IPS-15b (cell line): ENCODE measurements around the gene PRKN.

Source experiments
- H3K27me3 ChIP-seq: one replicate; pipeline ENCODE4 v1.6.1; 2013; ENCODE audit warnings: low read length; ENCODE audit not compliant: control insufficient read depth, insufficient read depth
- H3K36me3 ChIP-seq: one replicate; pipeline ENCODE4 v1.6.1; 2013; ENCODE audit warnings: low read length; ENCODE audit not compliant: control insufficient read depth, insufficient read depth
- H3K4me1 ChIP-seq: one replicate; pipeline ENCODE4 v1.6.1; 2013; ENCODE audit warnings: mild to moderate bottlenecking, low read length; ENCODE audit not compliant: control insufficient read depth, insufficient read depth
- H3K4me3 ChIP-seq: one replicate; pipeline ENCODE4 v1.5.1; 2013; ENCODE audit warnings: low read depth, low read length
- H3K9ac ChIP-seq: one replicate; pipeline ENCODE4 v1.6.1; 2013; ENCODE audit warnings: low read depth, mild to moderate bottlenecking, low read length
- H3K9me3 ChIP-seq: one replicate; pipeline ENCODE4 v1.6.1; 2013; ENCODE audit warnings: mild to moderate bottlenecking, low read length; ENCODE audit not compliant: control insufficient read depth, insufficient read depth

The PRKN gene

GRCh38 chr6:161973064-161973463, 754.5 kb downstream of the PRKN start:
- Histone ChIP-seq H3K36me3 (no peaks in the 10 kb centered on the region), H3K9ac (no peak overlapping the region), H3K4me3 (no peak overlapping the region), H3K9me3 (no peaks in the 10 kb centered on the region), H3K27me3 (no peaks in the 10 kb centered on the region), H3K4me1 (peaks cover 3% of the 10 kb centered on the region)

- Histone ChIP-seq H3K9ac (no peak overlapping the region), H3K4me1 (peaks cover 3% of the 10 kb centered on the region), H3K36me3 (no peaks in the 10 kb centered on the region), H3K4me3 (no peak overlapping the region), H3K27me3 (no peaks in the 10 kb centered on the region), H3K9me3 (no peaks in the 10 kb centered on the region)
These were observed 756.5 kb downstream of the PRKN start for GRCh38 chr6:161971043-161971442.

- Histone ChIP-seq H3K4me3 (no peak overlapping the region), H3K27me3 (no peaks in the 10 kb centered on the region), H3K36me3 (no peaks in the 10 kb centered on the region), H3K9me3 (no peaks in the 10 kb centered on the region), H3K9ac (no peak overlapping the region), H3K4me1 (peaks cover 14% of the 10 kb centered on the region)
These were observed 763.8 kb downstream of the PRKN start for GRCh38 chr6:161963634-161964234.

GRCh38 chr6:161963181-161963580, 764.4 kb downstream of the PRKN start:
- Histone ChIP-seq H3K4me3 (no peak overlapping the region), H3K9ac (no peak overlapping the region), H3K4me1 (peaks cover 14% of the 10 kb centered on the region), H3K27me3 (no peaks in the 10 kb centered on the region), H3K36me3 (no peaks in the 10 kb centered on the region), H3K9me3 (no peaks in the 10 kb centered on the region)

- H3K36me3 ChIP-seq, result no peaks in the 10 kb centered on the region
- no peaks in the 10 kb centered on the region for H3K27me3 ChIP-seq
- H3K4me1 ChIP-seq, result peaks cover 14% of the 10 kb centered on the region
- no peak overlapping the region for H3K4me3 ChIP-seq
- H3K9ac ChIP-seq, result no peak overlapping the region
- no peaks in the 10 kb centered on the region for H3K9me3 ChIP-seq
These were observed 765.8 kb downstream of the PRKN start for GRCh38 chr6:161961796-161962195.

GRCh38 chr6:161961046-161961445, 766.5 kb downstream of the PRKN start:
- H3K9ac ChIP-seq, result no peak overlapping the region
- no peaks in the 10 kb centered on the region for H3K27me3 ChIP-seq
- H3K9me3 ChIP-seq, result no peaks in the 10 kb centered on the region
- peaks cover 17% of the 10 kb centered on the region for H3K4me1 ChIP-seq
- no peaks in the 10 kb centered on the region for H3K36me3 ChIP-seq
- H3K4me3 ChIP-seq, result no peak overlapping the region

GRCh38 chr6:161959072-161959471, 768.5 kb downstream of the PRKN start:
- Histone ChIP-seq H3K4me1 (peaks cover 15% of the 10 kb centered on the region), H3K9me3 (no peaks in the 10 kb centered on the region), H3K36me3 (no peaks in the 10 kb centered on the region), H3K27me3 (no peaks in the 10 kb centered on the region), H3K9ac (no peak overlapping the region), H3K4me3 (no peak overlapping the region)

- H3K4me1 ChIP-seq, result peaks cover 6% of the 10 kb centered on the region
- H3K36me3 ChIP-seq, result no peaks in the 10 kb centered on the region
- no peaks in the 10 kb centered on the region for H3K27me3 ChIP-seq
- H3K9ac ChIP-seq, result no peak overlapping the region
- no peak overlapping the region for H3K4me3 ChIP-seq
- no peaks in the 10 kb centered on the region for H3K9me3 ChIP-seq
These were observed 771.5 kb downstream of the PRKN start for GRCh38 chr6:161956082-161956481.

GRCh38 chr6:161954699-161955276, 772.8 kb downstream of the PRKN start:
- H3K9ac ChIP-seq, result no peak overlapping the region
- peaks cover 8% of the 10 kb centered on the region for H3K4me1 ChIP-seq
- no peaks in the 10 kb centered on the region for H3K9me3 ChIP-seq
- no peak overlapping the region for H3K4me3 ChIP-seq
- no peaks in the 10 kb centered on the region for H3K27me3 ChIP-seq
- H3K36me3 ChIP-seq, result no peaks in the 10 kb centered on the region

- Histone ChIP-seq H3K9ac (no peak overlapping the region), H3K4me1 (peaks cover 8% of the 10 kb centered on the region), H3K9me3 (no peaks in the 10 kb centered on the region), H3K4me3 (no peak overlapping the region), H3K27me3 (no peaks in the 10 kb centered on the region), H3K36me3 (no peaks in the 10 kb centered on the region)
These were observed 773.5 kb downstream of the PRKN start for GRCh38 chr6:161954077-161954476.

- Histone ChIP-seq H3K9ac (no peak overlapping the region), H3K9me3 (no peaks in the 10 kb centered on the region), H3K4me1 (peaks cover 11% of the 10 kb centered on the region), H3K27me3 (no peaks in the 10 kb centered on the region), H3K4me3 (no peak overlapping the region), H3K36me3 (no peaks in the 10 kb centered on the region)
These were observed 776.4 kb downstream of the PRKN start for GRCh38 chr6:161951126-161951525.

GRCh38 chr6:161949531-161949930, 778.0 kb downstream of the PRKN start:
- peaks cover 10% of the 10 kb centered on the region for H3K4me1 ChIP-seq
- H3K4me3 ChIP-seq, result no peak overlapping the region
- no peaks in the 10 kb centered on the region for H3K9me3 ChIP-seq
- no peaks in the 10 kb centered on the region for H3K27me3 ChIP-seq
- H3K9ac ChIP-seq, result no peak overlapping the region
- H3K36me3 ChIP-seq, result no peaks in the 10 kb centered on the region
